Neuronal stem cell (in vitro differentiated cells): ENCODE data around the gene FCN3.
A peak's percentile ranks its signal among the peaks of the same experiment; 100 is the strongest.
"Not testable (repeated sequence)": the region's sequence is repeated elsewhere in the genome, so short reads cannot be mapped to it uniquely, and the experiment has no call there.

Experiments
- DNase-seq: peaks from one replicate; pipeline ENCODE4 v3.0.0-alpha.2; 2013; ENCODE audit warnings: low spot score
- H2AFZ ChIP-seq: one replicate; pipeline ENCODE4 v1.6.1; 2013; ENCODE audit warnings: mild to moderate bottlenecking, low read length, inconsistent platforms
- H2AK5ac ChIP-seq: 2 replicates; pipeline ENCODE4 v1.6.1; 2013; ENCODE audit warnings: low read depth, mild to moderate bottlenecking, inconsistent platforms, low read length, moderate library complexity, mixed read lengths
- H2BK120ac ChIP-seq: 2 replicates; pipeline ENCODE4 v1.6.1; 2013; ENCODE audit warnings: low read depth, mild to moderate bottlenecking, inconsistent platforms, low read length, moderate library complexity, mixed read lengths
- H2BK12ac ChIP-seq: one replicate; pipeline ENCODE4 v1.6.1; 2013; ENCODE audit warnings: low read length, inconsistent platforms
- H2BK15ac ChIP-seq: 2 replicates; pipeline ENCODE4 v1.6.1; 2013; ENCODE audit warnings: mild to moderate bottlenecking, low read length, inconsistent platforms, mixed read lengths
- H2BK5ac ChIP-seq: one replicate; pipeline ENCODE4 v1.6.1; 2013; ENCODE audit warnings: inconsistent platforms, mild to moderate bottlenecking, low read length, moderate library complexity
- H3K14ac ChIP-seq: one replicate; pipeline ENCODE4 v1.6.1; 2013; ENCODE audit warnings: low read length, inconsistent platforms
- H3K18ac ChIP-seq: 2 replicates; pipeline ENCODE4 v1.6.1; 2013; ENCODE audit warnings: low read length, inconsistent platforms
- H3K23ac ChIP-seq: 2 replicates; pipeline ENCODE4 v1.6.1; 2013; ENCODE audit warnings: low read depth, mild to moderate bottlenecking, mixed read lengths, low read length, inconsistent platforms; ENCODE audit not compliant: poor library complexity
- H3K27ac ChIP-seq: replicated peaks from 3 replicates; pipeline ENCODE4 v1.5.1; 2013; ENCODE audit warnings: low read length, inconsistent platforms
- H3K27me3 ChIP-seq, 3 experiments: 2 replicates each; pipeline ENCODE4 v1.6.1; 2013; ENCODE audit warnings: low read length in 3 of 3, mild to moderate bottlenecking in 2 of 3, inconsistent platforms in 1 of 3, low read depth in 1 of 3, mixed read lengths in 1 of 3, moderate library complexity in 1 of 3; ENCODE audit not compliant: control insufficient read depth in 3 of 3, insufficient read depth in 3 of 3
- H3K36me3 ChIP-seq, 2 donors: replicated peaks in 1 of 2; 2 replicates each; pipeline ENCODE4 v1.6.1; 2013; ENCODE audit warnings: low read length in 2 of 2; ENCODE audit not compliant: control insufficient read depth in 2 of 2, insufficient read depth in 2 of 2
- H3K4ac ChIP-seq: 2 replicates; pipeline ENCODE4 v1.6.1; 2013; ENCODE audit warnings: inconsistent platforms, mild to moderate bottlenecking, low read length, moderate library complexity
- H3K4me1 ChIP-seq, 2 donors: 1 replicate in 1 of 2; 2 replicates in 1 of 2; pipeline ENCODE4 v1.6.1; 2013; ENCODE audit warnings: low read length in 2 of 2, low read depth in 1 of 2; ENCODE audit not compliant: control insufficient read depth in 2 of 2, insufficient read depth in 1 of 2
- H3K4me2 ChIP-seq: one replicate; pipeline ENCODE4 v1.6.1; 2013; ENCODE audit warnings: mild to moderate bottlenecking, low read length, inconsistent platforms; ENCODE audit not compliant: insufficient read depth, poor library complexity, severe bottlenecking
- H3K4me3 ChIP-seq, 2 donors: 2 replicates each; pipeline ENCODE4 v1.5.1; 2013; ENCODE audit warnings: low read length in 2 of 2, mild to moderate bottlenecking in 2 of 2, inconsistent platforms in 1 of 2, moderate library complexity in 1 of 2
- H3K79me1 ChIP-seq: one replicate; pipeline ENCODE4 v1.6.1; 2013; ENCODE audit warnings: low read depth, mild to moderate bottlenecking, inconsistent platforms, low read length, moderate library complexity
- H3K9ac ChIP-seq: one replicate; pipeline ENCODE4 v1.6.1; 2013; ENCODE audit warnings: mild to moderate bottlenecking, low read depth, low read length, inconsistent platforms; ENCODE audit not compliant: poor library complexity
- H3K9me3 ChIP-seq, 2 donors: replicated peaks in 1 of 2; 2 replicates each; pipeline versions ENCODE3 to v1.6.1; 2013; ENCODE audit warnings: low read length in 2 of 2, mild to moderate bottlenecking in 2 of 2, inconsistent platforms in 1 of 2, low read depth in 1 of 2, mixed read lengths in 1 of 2, moderate library complexity in 1 of 2; ENCODE audit not compliant: control insufficient read depth in 2 of 2, insufficient read depth in 1 of 2
- H4K8ac ChIP-seq: one replicate; pipeline ENCODE4 v1.6.1; 2013; ENCODE audit warnings: low read depth, mild to moderate bottlenecking, inconsistent platforms, low read length, moderate library complexity
- H4K91ac ChIP-seq: one replicate; pipeline ENCODE4 v1.6.1; 2013; ENCODE audit warnings: low read length, low read depth, mild to moderate bottlenecking, inconsistent platforms; ENCODE audit not compliant: poor library complexity
- WGBS, 2 donors: extraction: QIAGEN DNeasy Blood & Tissue Kit; methylation state at CpG; one replicate each; pipeline ENCODE4 v1.1.7; 2013; ENCODE audit warnings: missing lambda C conversion rate in 2 of 2, mixed read lengths in 1 of 2; ENCODE audit not compliant: insufficient read length in 2 of 2, insufficient replicate concordance in 1 of 2; ENCODE audit errors: extremely low coverage in 2 of 2; 5-methylcytosine and 5-hydroxymethylcytosine counted together

FCN3 gene

GRCh38 chr1:27388337-27389005 is 13.8 kb upstream of the FCN3 start:
- DNase-seq: no peak

GRCh38 chr1:27384797-27385196 is 10.2 kb upstream of the FCN3 start:
- not testable (repeated sequence) for H3K9me3 ChIP-seq, H3K4me1 ChIP-seq, H2BK12ac ChIP-seq, H2BK15ac ChIP-seq, H3K23ac ChIP-seq, H4K91ac ChIP-seq, H4K8ac ChIP-seq, H2BK120ac ChIP-seq, H3K4ac ChIP-seq, H2AK5ac ChIP-seq, H3K36me3 ChIP-seq, H2BK5ac ChIP-seq, H3K18ac ChIP-seq, H3K4me3 ChIP-seq, H3K9ac ChIP-seq, H3K27ac ChIP-seq, DNase-seq, H3K14ac ChIP-seq, H2AFZ ChIP-seq, H3K4me2 ChIP-seq, H3K79me1 ChIP-seq
- no CpG with 5 or more reads among the region's 3 CpGs for WGBS, 2 donors
- H3K27me3 ChIP-seq: peaks cover 0 to 49% (median 17%) of the 10 kb centered on the region in 3 experiments

More at GRCh38 chr1:27388337-27389005, 13.8 kb upstream of the FCN3 start:
- peak overlapping the region; percentile 36 for H2AK5ac ChIP-seq
- no CpG with 5 or more reads among the region's 5 CpGs for whole genome bisulfite sequencing, 2 donors
- H3K9me3 ChIP-seq: no peaks in the 10 kb centered on the region
- no peak overlapping the region for H3K18ac ChIP-seq
- no peak overlapping the region for H3K14ac ChIP-seq
- H3K36me3 ChIP-seq: no peaks in the 10 kb centered on the region
- H3K79me1 ChIP-seq: peaks cover 1% of the 10 kb centered on the region
- peaks cover 0 to 37% (median 10%) of the 10 kb centered on the region in 3 experiments for H3K27me3 ChIP-seq
- H3K9ac ChIP-seq: no peak overlapping the region
- no peak overlapping the region for H4K8ac ChIP-seq
- H3K23ac ChIP-seq: no peak overlapping the region
- H2BK15ac ChIP-seq: no peak overlapping the region
- H3K4me1 ChIP-seq: peaks cover 5 to 10% of the 10 kb centered on the region in 2 donors
- H4K91ac ChIP-seq: no peak overlapping the region
- no peak overlapping the region for H3K4me2 ChIP-seq
- no peak overlapping the region for H2BK120ac ChIP-seq
- H2BK5ac ChIP-seq: no peak overlapping the region
- H2AFZ ChIP-seq: no peak overlapping the region
- H3K4ac ChIP-seq: no peak overlapping the region
- H3K4me3 ChIP-seq: no peak overlapping the region
- H2BK12ac ChIP-seq: no peak overlapping the region
- H3K27ac ChIP-seq: no peak overlapping the region

GRCh38 chr1:27383661-27384060 is 9.0 kb upstream of the FCN3 start:
- Histone ChIP-seq H3K36me3 (no peaks in the 10 kb centered on the region), H2BK120ac (no peak overlapping the region), H3K14ac (peak overlapping the region; percentile 92)

GRCh38 chr1:27383039-27383605 is 8.5 kb upstream of the FCN3 start, which contains the start of gene CD164L2:
Gene CD164L2, minus strand, starts transcription at chr1:27383333. Its CDS starts 94 bp downstream, at chr1:27383239.
- DNase-seq: no peak
- Histone ChIP-seq H3K36me3 (no peaks in the 10 kb centered on the region), H3K14ac (peak within 1 kb of the TSS; percentile 92), H3K9me3 (no peaks in the 10 kb centered on the region), H3K23ac (peak within 1 kb of the TSS; percentile 83), H3K4me3 (no peak within 1 kb of the TSS), H2BK5ac (peak within 1 kb of the TSS; percentile 60), H4K8ac (no peak within 1 kb of the TSS), H2BK12ac (no peak within 1 kb of the TSS), H3K4me2 (peak within 1 kb of the TSS; percentile 38), H3K4ac (no peak within 1 kb of the TSS), H3K9ac (no peak within 1 kb of the TSS), H3K27ac (no peak within 1 kb of the TSS), H2BK15ac (peak within 1 kb of the TSS; percentile 96), H2AFZ (peak within 1 kb of the TSS; percentile 22), H4K91ac (no peak within 1 kb of the TSS), H2BK120ac (no peak within 1 kb of the TSS), H3K27me3 (peaks cover 0 to 47% (median 19%) of the 10 kb centered on the region in 3 experiments), H3K18ac (peak within 1 kb of the TSS; percentile 94), H3K4me1 (peaks cover 0 to 5% of the 10 kb centered on the region in 2 donors), H2AK5ac (peak within 1 kb of the TSS; percentile 93), H3K79me1 (no peaks in the 10 kb centered on the region)
- WGBS, 2 donors: no CpG with 5 or more reads among the region's 43 CpGs

More at GRCh38 chr1:27383661-27384060, 9.0 kb upstream of the FCN3 start:
- H3K27ac ChIP-seq: no peak overlapping the region
- no peak overlapping the region for H2BK5ac ChIP-seq
- H3K18ac ChIP-seq: peak overlapping the region; percentile 82
- H3K23ac ChIP-seq: peak overlapping the region; percentile 83
- H3K4me2 ChIP-seq: no peak overlapping the region
- no peak overlapping the region for H4K8ac ChIP-seq
- peaks cover 0 to 47% (median 19%) of the 10 kb centered on the region in 3 experiments for H3K27me3 ChIP-seq
- peak overlapping the region; percentile 96 for H2BK15ac ChIP-seq
- H3K79me1 ChIP-seq: no peaks in the 10 kb centered on the region
- no peak overlapping the region for H3K9ac ChIP-seq
- H3K4me1 ChIP-seq: peaks cover 0 to 5% of the 10 kb centered on the region in 2 donors
- H2AFZ ChIP-seq: no peak overlapping the region
- H4K91ac ChIP-seq: no peak overlapping the region
- no peak overlapping the region for H3K4me3 ChIP-seq
- peak overlapping the region; percentile 71 for H2AK5ac ChIP-seq
- no peak for DNase-seq
- no CpG with 5 or more reads among the region's 13 CpGs for WGBS, 2 donors
- H2BK12ac ChIP-seq: no peak overlapping the region
- H3K9me3 ChIP-seq: no peaks in the 10 kb centered on the region
- H3K4ac ChIP-seq: no peak overlapping the region
